K562 (cell line): Measurements from ENCODE around the gene ARID5B. TPM values are rescaled to one million over a fixed set of nuclear protein-coding genes. Genes with fewer than 3 reads are reported as not detected.

Experiments
- ATAC-seq: fragments of 200-7000 bp; cut with Tn5 transposase; 3 replicates; pipeline ENCODE4 v1.9.1; 2020; ENCODE audit warnings: moderate library complexity
- BruUV-seq: library from RNA; stranded (reverse); fragments of 400-500 nt; replicated peaks from 2 replicates; lab custom pipeline; 2021; lab: Mats Ljungman, UMichigan
- CTCF ChIA-PET: fragments of 300-600 bp; formaldehyde crosslinking; extraction: SDS; loops from one replicate; lab custom pipeline; 2021; ENCODE audit warnings: low intra/inter-chr PET ratio; lab: Yijun Ruan, JAX
- POLR2A ChIA-PET: fragments of 300-600, 350-650 bp; sonication (Branson Sonifier 250); formaldehyde crosslinking; extraction: SDS; loops from one replicate; lab custom pipeline; 2021; ENCODE audit warnings: antibody characterized with exemption, inconsistent platforms; lab: Yijun Ruan, JAX
- DNase-seq, 4 experiments: peaks; one replicate each; pipeline versions ENCODE4 v3.0.0 to v3.0.0-alpha.2; 2011 to 2018; ENCODE audit warnings: low spot score in 3 of 4, mixed read lengths in 3 of 4; ENCODE audit errors: extremely low read depth in 1 of 4
- FAIRE-seq: peaks from 2 replicates; lab custom pipeline; 2011; peaks lifted over from hg19 to GRCh38; lab: Jason Lieb, UNC
- H2AFZ ChIP-seq: 2 replicates; pipeline ENCODE4 v1.6.0; 2011; ENCODE audit warnings: low read depth, low read length, control low read depth, inconsistent platforms
- H3K27ac ChIP-seq: fragments of 200-600 bp; 3 replicates; pipeline ENCODE4 v1.8.0; 2011; ENCODE audit warnings: low read depth, mild to moderate bottlenecking, control low read depth, inconsistent platforms, low read length, moderate library complexity, mixed read lengths; ENCODE audit errors: extremely low read depth
- H3K27me3 ChIP-seq, 2 experiments: fragments of 300-600 bp in 1 of 2; 2 replicates in 1 of 2; 3 replicates in 1 of 2; pipeline versions ENCODE4 v1.6.0 to v1.8.0; 2011; ENCODE audit warnings: inconsistent platforms in 2 of 2, low read length in 2 of 2, mild to moderate bottlenecking in 1 of 2, mixed read lengths in 1 of 2, moderate library complexity in 1 of 2; ENCODE audit not compliant: control insufficient read depth in 2 of 2, insufficient read depth in 2 of 2
- H3K36me3 ChIP-seq: fragments of 300-600 bp; 3 replicates; pipeline ENCODE4 v1.8.0; 2011; ENCODE audit warnings: mild to moderate bottlenecking, low read length, inconsistent platforms; ENCODE audit not compliant: control insufficient read depth, insufficient read depth
- H3K4me1 ChIP-seq, 2 experiments: fragments of 200-600 bp in 1 of 2; replicated peaks in 1 of 2; 2 replicates in 1 of 2; 3 replicates in 1 of 2; pipeline versions ENCODE4 v1.5.1 to v1.8.0; 2011; ENCODE audit warnings: inconsistent platforms in 2 of 2, low read length in 2 of 2, mild to moderate bottlenecking in 1 of 2, mixed read lengths in 1 of 2, moderate library complexity in 1 of 2; ENCODE audit not compliant: control insufficient read depth in 2 of 2, insufficient read depth in 2 of 2
- H3K4me2 ChIP-seq: 2 replicates; pipeline ENCODE4 v1.6.1; 2011; ENCODE audit warnings: low read length, control low read depth, inconsistent platforms, mixed read lengths; ENCODE audit not compliant: insufficient read depth
- H3K4me3 ChIP-seq: fragments of 200-600 bp; sonication (generic), shearing (Covaris generic); 2 replicates; pipeline ENCODE4 v1.5.1; 2016; ENCODE audit warnings: control low read depth, inconsistent platforms
- H3K79me2 ChIP-seq: fragments of 200-600 bp; 3 replicates; pipeline ENCODE4 v1.8.0; 2011; ENCODE audit warnings: low read length, inconsistent platforms; ENCODE audit not compliant: control insufficient read depth, insufficient read depth
- H3K9ac ChIP-seq, 2 experiments: 2 replicates each; pipeline versions ENCODE4 v1.6.0 to v1.6.1; 2011; ENCODE audit warnings: low read depth in 2 of 2, low read length in 2 of 2, control low read depth in 1 of 2, inconsistent platforms in 1 of 2, mild to moderate bottlenecking in 1 of 2, mixed read lengths in 1 of 2; ENCODE audit not compliant: insufficient read depth in 1 of 2
- H3K9me1 ChIP-seq: one replicate; pipeline ENCODE4 v1.6.0; 2011; ENCODE audit warnings: inconsistent platforms, mild to moderate bottlenecking, low read length, moderate library complexity; ENCODE audit not compliant: control insufficient read depth, insufficient read depth
- H3K9me3 ChIP-seq: replicated peaks from 2 replicates; pipeline ENCODE4 v1.5.1; 2011; ENCODE audit warnings: low read depth, low read length, inconsistent platforms; ENCODE audit not compliant: control insufficient read depth, insufficient read depth
- H4K20me1 ChIP-seq: replicated peaks from 2 replicates; pipeline ENCODE4 v1.6.1; 2011; ENCODE audit warnings: low read length, inconsistent platforms, mixed read lengths; ENCODE audit not compliant: control insufficient read depth, insufficient read depth
- FIP1L1 ChIP-seq: fragments of 200-400 bp; formaldehyde crosslinking; IDR thresholded peaks from 2 replicates; pipeline ENCODE4 v1.6.1; 2018; ENCODE audit warnings: mild to moderate bottlenecking, low read depth, low read length; ENCODE audit not compliant: poor library complexity, severe bottlenecking
- HMBOX1 ChIP-seq: sonication (generic); IDR thresholded peaks from 2 replicates; pipeline ENCODE4 v1.6.1; 2016
- IRF9 ChIP-seq: fragments of 450-650 bp; IDR thresholded peaks from 2 replicates; pipeline ENCODE4 v1.6.1; 2016; ENCODE audit warnings: missing biosample characterization, missing genetic modification characterization
- KDM2B ChIP-seq: fragments of 250-450 bp; sonication (Bioruptor Pico); IDR thresholded peaks from 2 replicates; pipeline ENCODE4 v1.8.0; 2021; ENCODE audit warnings: mild to moderate bottlenecking, moderate library complexity
- RBM25 ChIP-seq: fragments of 200-400 bp; formaldehyde crosslinking; IDR thresholded peaks from 2 replicates; pipeline ENCODE4 v1.6.1; 2018; ENCODE audit warnings: low read length, low read depth, moderate library complexity; ENCODE audit not compliant: severe bottlenecking
- ZBTB9 ChIP-seq: fragments of 450-650 bp; formaldehyde crosslinking; IDR thresholded peaks from 2 replicates; pipeline ENCODE4 v1.4.0; 2020; ENCODE audit warnings: mild to moderate bottlenecking, moderate library complexity
- ZC3H4 ChIP-seq: sonication (generic); formaldehyde crosslinking; IDR thresholded peaks from 2 replicates; pipeline ENCODE4 v1.9.0; 2021; ENCODE audit warnings: missing genetic modification reagents, borderline replicate concordance
- ZNF384 ChIP-seq: IDR thresholded peaks from 2 replicates; pipeline ENCODE4 v1.6.1; 2012; ENCODE audit warnings: low read depth, low read length, improper control_type of control experiment
- ZNF407 ChIP-seq: fragments of 450-650 bp; IDR thresholded peaks from 2 replicates; pipeline ENCODE4 v1.6.1; 2016; ENCODE audit warnings: low read depth
- WGBS: fragments of 100-300 bp; shearing (Covaris generic); methylation state at CpG from one replicate; pipeline ENCODE4 v1.1.6; 2016; ENCODE audit warnings: low coverage, mixed read lengths; ENCODE audit not compliant: insufficient coverage; ENCODE audit errors: missing lambda C conversion rate; 5-methylcytosine and 5-hydroxymethylcytosine counted together
- in situ Hi-C: fragments of 300-500 bp; cut with MboI; formaldehyde crosslinking; loops from 4 replicates; pipeline ENCODE4 v1.15.0; 2018; ENCODE audit warnings: inconsistent platforms, mixed read lengths
- intact Hi-C: fragments of 100-400 bp; cut with micrococcal nuclease; formaldehyde crosslinking; loops from 2 replicates; pipeline ENCODE4 v1.14.2; 2022
- polyA plus RNA-seq, 8 experiments: library from polyadenylated mRNA; depleted of rRNA in 4 of 8; stranded (reverse) in 5 of 8; unstranded in 3 of 8; fragments of >200 nt; fragmentation: Nextera tagmentation in 2 of 8; fragmentation: Illumina TruSeq in 1 of 8; extraction: Ambion mirVana in 2 of 8; extraction: Trizol in 1 of 8; gene quantifications; 2 replicates each; pipeline versions ENCODE4 v1.2.1 to v1.2.3, GENCODE V29; 2011 to 2014; ENCODE audit warnings: inconsistent platforms in 1 of 8, missing spikeins in 1 of 8
- total RNA-seq, 7 experiments: library from RNA; depleted of rRNA in 6 of 7; stranded (reverse); fragments of >200 nt in 6 of 7; fragmentation: Illumina TruSeq in 2 of 7; extraction: Trizol in 2 of 7; gene quantifications; 2 replicates each; pipeline versions ENCODE4 v1.2.1 to v1.2.3, GENCODE V29; 2011 to 2021; ENCODE audit warnings: low replicate concordance in 1 of 7

Gene ARID5B
- total and polyA plus RNA-seq, 9 of the 15 experiments (the other 6 are each of a cell fraction or from before 2014, with no cell fraction given) = 0.48 to 1.6 (median 0.80) TPM

- no peak overlapping the region for H3K27ac ChIP-seq
- no peak overlapping the region for H3K4me3 ChIP-seq
- H3K79me2 ChIP-seq = no peaks in the 10 kb centered on the region
- 26% methylated on average over 4 of the region's 4 CpGs for WGBS
- H3K9ac ChIP-seq = no peak overlapping the region
- BruUV-seq = no TSS peak
- no peak overlapping the region for H2AFZ ChIP-seq
- intact Hi-C loops (no loop called here), in situ Hi-C loops (loop anchor here (10.0 kb wide), 1 partner anchor 198 kb away; no protein-coding TSS in a partner anchor)
- ChIA-PET POLR2A (interaction anchor here (0.7 to 0.9 kb wide), 2 partner anchors 8 to 13 kb away, joined by 3 read pairs; no protein-coding TSS in a partner anchor), CTCF (no interaction called here)
- H3K27me3 ChIP-seq = peaks cover 4 to 9% of the 10 kb centered on the region in 2 experiments; a peak in 3 of 5 replicates
- DNase-seq (no peak), ATAC-seq (no peak), FAIRE-seq (no peak)
- H3K9me1 ChIP-seq = no peaks in the 10 kb centered on the region
- H3K36me3 ChIP-seq = no peaks in the 10 kb centered on the region
- no peak overlapping the region for H3K4me2 ChIP-seq
- H3K9me3 ChIP-seq = no peaks in the 10 kb centered on the region
- no peaks in the 10 kb centered on the region for H4K20me1 ChIP-seq
- peaks cover 5 to 9% of the 10 kb centered on the region in 2 experiments; a peak in 3 of 5 replicates for H3K4me1 ChIP-seq
- TF ChIP-seq ZNF407 = no peak
- TF ChIP-seq ZBTB9 (CRISPR knock-in tag) = no peak
- peak; percentile 57; the same call in 1 of the 2 replicates for TF ChIP-seq HMBOX1
- no peak for TF ChIP-seq ZC3H4 (CRISPR knock-in tag)
- TF ChIP-seq FIP1L1 = no peak
- TF ChIP-seq ZNF384 = peak; percentile 75
- no peak for TF ChIP-seq IRF9 (tag)
- TF ChIP-seq KDM2B = no peak
- TF ChIP-seq RBM25 = peak; percentile 59
These were observed 145.2 kb downstream of the ARID5B start for GRCh38 chr10:62046522-62047227.
